Stomach smooth muscle (tissue), 2 donors: ENCODE measurements around the gene NRN1L.
"Not testable (repeated sequence)": the region's sequence is repeated elsewhere in the genome, so short reads cannot be mapped to it uniquely, and the experiment has no call there.

Source experiments
- H3K27ac ChIP-seq: one replicate; pipeline ENCODE4 v1.7.0; 2013; ENCODE audit warnings: mild to moderate bottlenecking, low read length, inconsistent platforms
- H3K27me3 ChIP-seq, 2 donors: one replicate each; pipeline ENCODE4 v1.7.0; 2013; ENCODE audit warnings: low read length in 2 of 2; ENCODE audit not compliant: insufficient read depth in 2 of 2, control insufficient read depth in 1 of 2
- H3K36me3 ChIP-seq, 2 donors: one replicate each; pipeline ENCODE4 v1.7.0; 2013; ENCODE audit warnings: low read length in 2 of 2; ENCODE audit not compliant: control insufficient read depth in 2 of 2, insufficient read depth in 2 of 2
- H3K4me1 ChIP-seq: one replicate; pipeline ENCODE4 v1.7.0; 2013; ENCODE audit warnings: low read length; ENCODE audit not compliant: control insufficient read depth, insufficient read depth
- H3K4me3 ChIP-seq, 2 donors: one replicate each; pipeline ENCODE4 v1.7.0; 2013; ENCODE audit warnings: low read length in 2 of 2
- H3K9ac ChIP-seq, 2 donors: one replicate each; pipeline ENCODE4 v1.7.0; 2013; ENCODE audit warnings: low read length in 2 of 2, mild to moderate bottlenecking in 1 of 2
- H3K9me3 ChIP-seq, 2 donors: one replicate each; pipeline ENCODE4 v1.7.0; 2013; ENCODE audit warnings: low read length in 2 of 2; ENCODE audit not compliant: control insufficient read depth in 2 of 2
- donor health status: healthy.
- donor health status: Pancreatic carcinoma.

The NRN1L gene

GRCh38 chr16:67901734-67902133 is 17.0 kb downstream of the NRN1L start:
- Histone ChIP-seq H3K36me3 (peaks cover 0 to 3% of the 10 kb centered on the region in 2 donors), H3K9me3 (no peaks in the 10 kb centered on the region), H3K27me3 (no peaks in the 10 kb centered on the region), H3K4me1 (peaks cover 5% of the 10 kb centered on the region), H3K9ac (no peak overlapping the region), H3K4me3 (no peak overlapping the region), H3K27ac (no peak overlapping the region)

- H3K27ac ChIP-seq = no peak overlapping the region
- H3K9me3 ChIP-seq = no peaks in the 10 kb centered on the region
- peaks cover 0 to 3% of the 10 kb centered on the region in 2 donors for H3K36me3 ChIP-seq
- no peak overlapping the region for H3K9ac ChIP-seq
- H3K4me3 ChIP-seq = no peak overlapping the region
- H3K27me3 ChIP-seq = no peaks in the 10 kb centered on the region
- no peaks in the 10 kb centered on the region for H3K4me1 ChIP-seq
These were observed 18.1 kb downstream of the NRN1L start for GRCh38 chr16:67902831-67903230.

GRCh38 chr16:67907397-67908180 is 22.9 kb downstream of the NRN1L start:
- H3K9me3 ChIP-seq = no peaks in the 10 kb centered on the region
- no peaks in the 10 kb centered on the region for H3K4me1 ChIP-seq
- H3K36me3 ChIP-seq = peaks cover 25% of the 10 kb centered on the region in 2 donors
- H3K9ac ChIP-seq = no peak overlapping the region
- H3K4me3 ChIP-seq = no peak overlapping the region
- H3K27me3 ChIP-seq = no peaks in the 10 kb centered on the region
- H3K27ac ChIP-seq = no peak overlapping the region

DNA sequence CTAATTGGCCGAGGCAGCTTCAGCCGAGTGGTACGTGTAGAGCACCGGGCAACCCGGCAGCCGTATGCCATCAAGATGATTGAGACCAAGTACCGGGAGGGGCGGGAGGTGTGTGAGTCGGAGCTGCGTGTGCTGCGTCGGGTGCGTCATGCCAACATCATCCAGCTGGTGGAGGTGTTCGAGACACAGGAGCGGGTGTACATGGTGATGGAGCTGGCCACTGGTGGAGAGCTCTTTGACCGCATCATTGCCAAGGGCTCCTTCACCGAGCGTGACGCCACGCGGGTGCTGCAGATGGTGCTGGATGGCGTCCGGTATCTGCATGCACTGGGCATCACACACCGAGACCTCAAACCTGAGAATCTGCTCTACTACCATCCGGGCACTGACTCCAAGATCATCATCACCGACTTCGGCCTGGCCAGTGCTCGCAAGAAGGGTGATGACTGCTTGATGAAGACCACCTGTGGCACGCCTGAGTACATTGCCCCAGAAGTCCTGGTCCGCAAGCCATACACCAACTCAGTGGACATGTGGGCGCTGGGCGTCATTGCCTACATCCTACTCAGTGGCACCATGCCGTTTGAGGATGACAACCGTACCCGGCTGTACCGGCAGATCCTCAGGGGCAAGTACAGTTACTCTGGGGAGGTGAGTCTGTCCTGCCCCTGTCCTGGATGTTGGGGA is 24.5 kb downstream of the NRN1L start:
- no peak overlapping the region for H3K9ac ChIP-seq
- no peaks in the 10 kb centered on the region for H3K4me1 ChIP-seq
- H3K27me3 ChIP-seq = no peaks in the 10 kb centered on the region
- H3K9me3 ChIP-seq = no peaks in the 10 kb centered on the region
- no peak overlapping the region for H3K27ac ChIP-seq
- peaks cover 23 to 25% of the 10 kb centered on the region in 2 donors for H3K36me3 ChIP-seq
- no peak overlapping the region for H3K4me3 ChIP-seq

DNA sequence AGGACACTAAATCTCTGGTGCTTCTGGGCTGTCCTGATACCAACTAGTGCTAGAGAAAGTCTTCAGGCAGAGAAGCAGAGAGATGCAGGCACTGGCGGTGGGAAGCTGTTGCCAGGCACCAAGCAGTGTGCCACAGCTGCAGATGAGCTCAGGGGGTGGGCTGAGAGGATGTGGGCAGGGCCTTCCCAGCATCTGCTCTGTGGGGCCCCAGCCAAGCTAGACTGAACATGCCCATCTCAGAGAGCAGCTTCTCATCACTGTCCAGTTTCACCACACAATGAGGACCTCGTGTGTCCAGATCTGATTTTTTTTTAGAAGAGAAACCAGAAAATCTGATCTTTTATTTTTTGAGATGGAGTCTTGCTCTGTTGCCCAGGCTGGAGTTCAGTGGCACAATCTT is 25.5 kb downstream of the NRN1L start:
- Histone ChIP-seq H3K36me3 (peaks cover 23 to 25% of the 10 kb centered on the region in 2 donors), H3K4me3 (no peak overlapping the region), H3K4me1 (no peaks in the 10 kb centered on the region), H3K9me3 (no peaks in the 10 kb centered on the region), H3K27me3 (no peaks in the 10 kb centered on the region), H3K27ac (no peak overlapping the region), H3K9ac (no peak overlapping the region)

- no peaks in the 10 kb centered on the region for H3K27me3 ChIP-seq
- no peak overlapping the region for H3K27ac ChIP-seq
- H3K9ac ChIP-seq = no peak overlapping the region
- no peak overlapping the region for H3K4me3 ChIP-seq
- H3K4me1 ChIP-seq = peaks cover 34% of the 10 kb centered on the region
- H3K36me3 ChIP-seq = peaks cover 16 to 23% of the 10 kb centered on the region in 2 donors
- H3K9me3 ChIP-seq = no peaks in the 10 kb centered on the region
These were observed 30.2 kb downstream of the NRN1L start for GRCh38 chr16:67914758-67915495.

DNA sequence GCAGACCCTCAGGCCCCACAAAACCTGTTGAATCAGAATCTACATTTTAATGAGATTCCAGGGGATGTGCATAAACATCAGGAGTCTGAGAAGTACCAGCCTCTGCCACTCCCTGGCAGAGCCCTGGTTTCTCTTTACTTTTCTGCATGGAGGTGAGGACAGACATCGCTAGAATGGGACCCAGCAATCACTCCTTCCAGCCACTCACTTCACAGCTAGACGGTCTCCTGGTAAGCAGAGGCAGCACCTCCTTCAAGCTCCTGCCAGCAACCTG is 30.7 kb downstream of the NRN1L start:
- Histone ChIP-seq H3K27ac (peak overlapping the region; percentile 71), H3K36me3 (peaks cover 13 to 20% of the 10 kb centered on the region in 2 donors), H3K4me1 (peaks cover 35% of the 10 kb centered on the region)
- H3K9me3 ChIP-seq, H3K9ac ChIP-seq, H3K4me3 ChIP-seq, H3K27me3 ChIP-seq: not testable (repeated sequence)

DNA sequence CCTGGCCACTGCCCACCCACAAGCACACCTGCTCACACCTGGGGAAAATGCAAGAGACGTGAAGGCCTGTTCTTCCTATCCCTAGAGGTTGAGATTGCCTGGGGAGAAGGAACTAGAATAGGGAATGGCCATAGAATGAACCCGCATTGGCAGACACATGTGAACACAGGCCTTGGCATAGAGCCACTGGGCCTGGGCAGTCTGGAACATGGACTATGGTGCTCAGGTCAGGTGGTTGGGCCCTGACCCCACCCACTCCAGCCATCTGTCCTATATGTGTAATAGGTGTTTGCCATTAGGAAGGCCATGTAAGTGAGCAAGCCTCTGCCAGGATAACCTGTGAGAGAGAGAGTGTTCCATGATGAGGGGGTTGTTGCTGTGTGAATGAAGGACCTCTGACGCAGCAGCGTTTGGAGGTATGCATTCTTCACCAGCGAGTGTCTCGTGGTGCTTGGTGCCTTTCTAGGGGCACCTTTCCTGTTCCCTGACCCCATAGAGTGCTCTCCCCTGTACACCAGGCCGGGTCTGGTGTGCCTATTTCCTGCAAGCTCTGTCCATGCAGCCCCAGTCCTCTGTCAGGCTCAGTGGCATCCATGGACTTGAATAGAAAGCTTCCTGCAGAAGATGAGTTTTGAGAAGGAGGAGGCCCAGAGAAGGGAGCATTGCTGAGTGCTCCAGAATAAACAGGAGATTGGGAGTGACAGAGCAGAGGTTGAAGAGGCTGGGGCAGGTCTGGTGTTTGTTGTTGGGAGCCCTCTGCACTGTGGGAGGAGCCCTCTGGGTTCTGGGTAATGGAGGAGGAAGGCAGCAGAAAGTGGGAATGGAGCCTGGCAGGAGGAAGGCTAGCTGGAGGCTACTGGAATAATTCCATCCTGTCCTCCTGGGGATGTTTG is 31.4 kb downstream of the NRN1L start:
- H3K36me3 ChIP-seq = peaks cover 13 to 15% of the 10 kb centered on the region in 2 donors
- no peak overlapping the region for H3K4me3 ChIP-seq
- peak overlapping the region; percentile 71 for H3K27ac ChIP-seq
- no peaks in the 10 kb centered on the region for H3K9me3 ChIP-seq
- H3K27me3 ChIP-seq = no peaks in the 10 kb centered on the region
- H3K4me1 ChIP-seq = peaks cover 35% of the 10 kb centered on the region
- no peak overlapping the region for H3K9ac ChIP-seq

GRCh38 chr16:67917140-67917851 is 32.6 kb downstream of the NRN1L start:
- peak overlapping the region in 1 of 2 donors; percentile 22 for H3K4me3 ChIP-seq
- H3K9me3 ChIP-seq = no peaks in the 10 kb centered on the region
- peaks cover 4 to 13% of the 10 kb centered on the region in 2 donors for H3K36me3 ChIP-seq
- no peaks in the 10 kb centered on the region for H3K27me3 ChIP-seq
- H3K4me1 ChIP-seq = peaks cover 37% of the 10 kb centered on the region
- peak overlapping the region; percentile 71 for H3K27ac ChIP-seq
- H3K9ac ChIP-seq = peak overlapping the region; percentile 17 to 64

- Histone ChIP-seq H3K27ac (peak overlapping the region; percentile 71), H3K36me3 (peaks cover 4 to 13% of the 10 kb centered on the region in 2 donors), H3K9me3 (no peaks in the 10 kb centered on the region), H3K4me3 (peak overlapping the region in 1 of 2 donors; percentile 22), H3K27me3 (no peaks in the 10 kb centered on the region), H3K4me1 (peaks cover 41% of the 10 kb centered on the region), H3K9ac (peak overlapping the region; percentile 17 to 64)
These were observed 33.2 kb downstream of the NRN1L start for GRCh38 chr16:67917852-67918236.
